Gastrocnemius medialis (tissue), 4 donors: ENCODE results near the gene NCOR2.

Source experiments
- CTCF ChIP-seq, 5 experiments: fragments of 450-650 bp in 3 of 5; fragments of 200-600 bp in 2 of 5; sonication (generic) in 2 of 5; IDR thresholded peaks in 4 of 5; conservative IDR thresholded peaks in 1 of 5; 1 replicate in 4 of 5; 2 replicates in 1 of 5; pipeline ENCODE4 v1.5.1; 2016 to 2019; ENCODE audit warnings: antibody characterized with exemption in 5 of 5, mild to moderate bottlenecking in 3 of 5, moderate library complexity in 3 of 5
- POLR2A ChIP-seq, 2 donors: fragments of 450-650 bp; IDR thresholded peaks; one replicate each; pipeline ENCODE4 v1.6.1; 2017; ENCODE audit warnings: antibody characterized with exemption in 2 of 2, mild to moderate bottlenecking in 2 of 2, moderate library complexity in 2 of 2

- TF ChIP-seq CTCF (IDR thresholded peaks at IDR 0.05 in 4 of 5, conservative IDR thresholded peaks at IDR 0.05 in 1 of 5): peak in 3 of 5 experiments; percentile 8 to 57 (median 55)
- TF ChIP-seq POLR2A (IDR thresholded peaks at IDR 0.05): peak in 1 of 2 donors; percentile 10
Observed at GRCh38 chr12:124568431-124569374, 1.3 kb upstream of the NCOR2 start.
